ENCODE data around the gene TARDBP.

DNA sequence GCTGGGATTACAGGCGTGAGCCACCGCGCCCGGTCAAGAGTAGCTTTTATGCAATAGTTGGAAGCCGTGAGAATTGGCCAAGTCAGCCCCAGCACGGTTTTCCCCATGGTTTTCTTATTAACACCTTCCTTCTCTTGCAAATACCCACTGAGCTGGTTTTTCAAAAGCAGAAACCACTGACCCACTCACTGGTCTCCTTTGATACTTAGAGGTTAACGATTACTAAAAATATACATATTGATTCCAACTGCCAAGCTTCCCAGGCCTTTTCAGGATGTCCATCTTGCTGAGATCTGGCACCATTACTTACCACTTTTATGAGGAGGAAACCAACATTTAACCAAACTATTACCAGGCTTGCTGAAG lies 25.9 kb upstream of the TARDBP start:
- TF ChIP-seq, protein P1, sequence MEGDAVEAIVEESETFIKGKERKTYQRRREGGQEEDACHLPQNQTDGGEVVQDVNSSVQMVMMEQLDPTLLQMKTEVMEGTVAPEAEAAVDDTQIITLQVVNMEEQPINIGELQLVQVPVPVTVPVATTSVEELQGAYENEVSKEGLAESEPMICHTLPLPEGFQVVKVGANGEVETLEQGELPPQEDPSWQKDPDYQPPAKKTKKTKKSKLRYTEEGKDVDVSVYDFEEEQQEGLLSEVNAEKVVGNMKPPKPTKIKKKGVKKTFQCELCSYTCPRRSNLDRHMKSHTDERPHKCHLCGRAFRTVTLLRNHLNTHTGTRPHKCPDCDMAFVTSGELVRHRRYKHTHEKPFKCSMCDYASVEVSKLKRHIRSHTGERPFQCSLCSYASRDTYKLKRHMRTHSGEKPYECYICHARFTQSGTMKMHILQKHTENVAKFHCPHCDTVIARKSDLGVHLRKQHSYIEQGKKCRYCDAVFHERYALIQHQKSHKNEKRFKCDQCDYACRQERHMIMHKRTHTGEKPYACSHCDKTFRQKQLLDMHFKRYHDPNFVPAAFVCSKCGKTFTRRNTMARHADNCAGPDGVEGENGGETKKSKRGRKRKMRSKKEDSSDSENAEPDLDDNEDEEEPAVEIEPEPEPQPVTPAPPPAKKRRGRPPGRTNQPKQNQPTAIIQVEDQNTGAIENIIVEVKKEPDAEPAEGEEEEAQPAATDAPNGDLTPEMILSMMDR (IDR thresholded peaks at IDR 0.05) = no peak
- no peak for TF ChIP-seq ZFX (IDR thresholded peaks at IDR 0.05; ENCODE audit: borderline replicate concordance)

Measured in 22Rv1 (cell line).